Adrenal gland (tissue), 5 donors: Measurements from ENCODE around the gene SLC15A5.

Experiments
- CTCF ChIP-seq, 6 experiments: fragments of 450-650 bp in 4 of 6; fragments of 200-600 bp in 2 of 6; sonication (generic) in 1 of 6; IDR thresholded peaks; 1 replicate in 5 of 6; 2 replicates in 1 of 6; pipeline versions ENCODE4 v1.5.1 to v1.8.0; 2016 to 2021; ENCODE audit warnings: antibody characterized with exemption in 6 of 6, mild to moderate bottlenecking in 2 of 6, moderate library complexity in 1 of 6
- POLR2A ChIP-seq, 2 donors: fragments of 450-650 bp; IDR thresholded peaks; one replicate each; pipeline ENCODE4 v1.6.1; 2017; ENCODE audit warnings: antibody characterized with exemption in 2 of 2, mild to moderate bottlenecking in 2 of 2, moderate library complexity in 1 of 2
- donor health status: DM: no; HTN: no; CAD: no.

- TF ChIP-seq CTCF (IDR thresholded peaks at IDR 0.05) = no peak
- no peak for TF ChIP-seq POLR2A (IDR thresholded peaks at IDR 0.05)
Measured at GRCh38 chr12:16303939-16304338, 26.5 kb upstream of the SLC15A5 start.
